ENCODE results near the gene AOC1.

Gene AOC1

GRCh38 chr7:150855046-150855445, 2.7 kb downstream of the AOC1 start:
- DNase-seq (ENCODE audit: extremely low read depth, low read depth): no peak
- TF ChIP-seq CTCF (IDR thresholded peaks at IDR 0.05; ENCODE audit: low read depth, low read length): no peak

- no peak for DNase-seq (ENCODE audit: extremely low read depth, low read depth)
- TF ChIP-seq CTCF (IDR thresholded peaks at IDR 0.05; ENCODE audit: low read depth, low read length): no peak
These were observed 3.4 kb downstream of the AOC1 start for GRCh38 chr7:150855476-150856302.

GRCh38 chr7:150856303-150857275, 4.3 kb downstream of the AOC1 start:
- no peak for DNase-seq (ENCODE audit: extremely low read depth, low read depth)
- TF ChIP-seq CTCF (IDR thresholded peaks at IDR 0.05; ENCODE audit: low read depth, low read length): no peak

GRCh38 chr7:150857276-150858055, 5.1 kb downstream of the AOC1 start:
- TF ChIP-seq CTCF (IDR thresholded peaks at IDR 0.05; ENCODE audit: low read depth, low read length): no peak
- DNase-seq (ENCODE audit: extremely low read depth, low read depth): no peak

GRCh38 chr7:150858236-150859197, 6.2 kb downstream of the AOC1 start:
- no peak for TF ChIP-seq CTCF (IDR thresholded peaks at IDR 0.05; ENCODE audit: low read depth, low read length)
- no peak for DNase-seq (ENCODE audit: extremely low read depth, low read depth)

DNA sequence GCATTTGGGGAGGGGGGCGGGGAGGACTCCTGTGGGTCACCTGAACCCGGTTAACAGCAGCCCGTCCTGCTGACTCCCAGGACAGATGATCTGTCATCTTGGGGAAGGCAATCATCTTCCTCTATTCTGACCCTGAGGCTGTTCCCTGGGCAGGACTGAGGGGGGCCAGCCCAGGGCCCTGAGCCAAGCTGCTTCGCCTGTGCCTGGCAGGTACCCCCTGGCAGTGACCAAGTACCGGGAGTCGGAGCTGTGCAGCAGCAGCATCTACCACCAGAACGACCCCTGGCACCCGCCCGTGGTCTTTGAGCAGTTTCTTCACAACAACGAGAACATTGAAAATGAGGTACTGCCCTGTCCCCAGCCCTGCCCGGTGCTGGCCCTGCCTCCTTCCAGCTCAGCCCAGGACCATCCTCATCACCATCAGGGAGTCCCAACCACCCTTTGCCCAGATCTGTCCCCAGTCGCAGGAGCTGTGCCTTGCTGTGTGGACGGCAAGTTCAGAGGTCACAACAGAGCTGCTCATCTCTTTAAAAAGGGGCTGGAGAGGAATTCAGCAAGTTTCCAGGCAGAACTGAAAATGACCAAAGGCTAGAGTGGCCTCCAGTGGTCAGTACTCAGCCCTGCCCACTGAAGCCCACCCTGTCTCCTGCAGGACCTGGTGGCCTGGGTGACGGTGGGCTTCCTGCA, 8.1 kb downstream of the AOC1 start:
- no peak for DNase-seq (ENCODE audit: extremely low read depth, low read depth)
- TF ChIP-seq CTCF (IDR thresholded peaks at IDR 0.05; ENCODE audit: low read depth, low read length): no peak
